ENCODE data around the gene OSTN.

Gene OSTN

GRCh38 chr3:191301017-191301416 is 102.0 kb downstream of the OSTN start:
- H3K9me3 Mint-ChIP-seq: no peaks in the 10 kb centered on the region
- no peak overlapping the region for H3K4me3 Mint-ChIP-seq
- H3K27ac Mint-ChIP-seq: peak overlapping the region; percentile 22
- no peaks in the 10 kb centered on the region for H3K36me3 Mint-ChIP-seq (ENCODE audit: low read depth)
- H3K27me3 Mint-ChIP-seq: no peaks in the 10 kb centered on the region
- ATAC-seq (no peak), DNase-seq (no peak)
- H3K4me1 Mint-ChIP-seq: peaks cover 19% of the 10 kb centered on the region

- no peaks in the 10 kb centered on the region for H3K36me3 Mint-ChIP-seq (ENCODE audit: low read depth)
- H3K4me1 Mint-ChIP-seq: peaks cover 19% of the 10 kb centered on the region
Observed at GRCh38 chr3:191301782-191302411, 102.9 kb downstream of the OSTN start.

GRCh38 chr3:191302451-191302850 is 103.4 kb downstream of the OSTN start:
- Mint-ChIP-seq H3K27ac (no peak overlapping the region), H3K4me1 (peaks cover 19% of the 10 kb centered on the region), H3K27me3 (no peaks in the 10 kb centered on the region), H3K4me3 (no peak overlapping the region), H3K9me3 (no peaks in the 10 kb centered on the region), H3K36me3 (ENCODE audit: low read depth) (no peaks in the 10 kb centered on the region)
- ATAC-seq (no peak), DNase-seq (no peak)

More at GRCh38 chr3:191301782-191302411, 102.9 kb downstream of the OSTN start:
- Mint-ChIP-seq H3K27ac (no peak overlapping the region), H3K4me3 (no peak overlapping the region), H3K9me3 (no peaks in the 10 kb centered on the region), H3K27me3 (no peaks in the 10 kb centered on the region)
- ATAC-seq (no peak), DNase-seq (no peak)

- no peak for ATAC-seq
- DNase-seq: no peak
- Mint-ChIP-seq H3K4me3 (no peak overlapping the region), H3K27me3 (no peaks in the 10 kb centered on the region), H3K9me3 (no peaks in the 10 kb centered on the region), H3K36me3 (ENCODE audit: low read depth) (no peaks in the 10 kb centered on the region), H3K27ac (no peak overlapping the region), H3K4me1 (peaks cover 14% of the 10 kb centered on the region)
Observed at GRCh38 chr3:191303596-191303995, 104.6 kb downstream of the OSTN start.

- peaks cover 2% of the 10 kb centered on the region for H3K4me1 Mint-ChIP-seq
- H3K9me3 Mint-ChIP-seq: no peaks in the 10 kb centered on the region
- no peaks in the 10 kb centered on the region for H3K36me3 Mint-ChIP-seq (ENCODE audit: low read depth)
- no peak overlapping the region for H3K4me3 Mint-ChIP-seq
- ATAC-seq (no peak), DNase-seq (no peak)
- H3K27ac Mint-ChIP-seq: no peak overlapping the region
- no peaks in the 10 kb centered on the region for H3K27me3 Mint-ChIP-seq
Observed at GRCh38 chr3:191306428-191306827, 107.4 kb downstream of the OSTN start.

- Mint-ChIP-seq H3K27ac (no peak overlapping the region), H3K36me3 (ENCODE audit: low read depth) (no peaks in the 10 kb centered on the region), H3K4me1 (no peaks in the 10 kb centered on the region), H3K27me3 (no peaks in the 10 kb centered on the region), H3K9me3 (no peaks in the 10 kb centered on the region), H3K4me3 (no peak overlapping the region)
- ATAC-seq (no peak), DNase-seq (no peak)
Observed at GRCh38 chr3:191307341-191307740, 108.3 kb downstream of the OSTN start.

- no peaks in the 10 kb centered on the region for H3K4me1 Mint-ChIP-seq
- H3K27me3 Mint-ChIP-seq: no peaks in the 10 kb centered on the region
- H3K9me3 Mint-ChIP-seq: no peaks in the 10 kb centered on the region
Observed at GRCh38 chr3:191313296-191313695, 114.3 kb downstream of the OSTN start.

GRCh38 chr3:191314109-191314728 is 115.2 kb downstream of the OSTN start:
- DNase-seq (no peak), ATAC-seq (no peak)
- no peaks in the 10 kb centered on the region for H3K9me3 Mint-ChIP-seq
- no peak overlapping the region for H3K27ac Mint-ChIP-seq
- H3K4me3 Mint-ChIP-seq: no peak overlapping the region
- no peaks in the 10 kb centered on the region for H3K36me3 Mint-ChIP-seq (ENCODE audit: low read depth)
- H3K4me1 Mint-ChIP-seq: no peaks in the 10 kb centered on the region
- no peaks in the 10 kb centered on the region for H3K27me3 Mint-ChIP-seq

More at GRCh38 chr3:191313296-191313695, 114.3 kb downstream of the OSTN start:
- ATAC-seq: no peak
- no peak overlapping the region for H3K4me3 Mint-ChIP-seq
- no peaks in the 10 kb centered on the region for H3K36me3 Mint-ChIP-seq (ENCODE audit: low read depth)
- DNase-seq: no peak
- H3K27ac Mint-ChIP-seq: no peak overlapping the region
